ENCODE results near the gene CCDC158. TPM values are rescaled to one million over a fixed set of nuclear protein-coding genes. Genes with fewer than 3 reads are reported as not detected.

Gene CCDC158
- total and polyA plus RNA-seq, 2 of the 8 experiments (the other 6 are each of a cell fraction or from before 2014, with no cell fraction given), result not detected

DNA sequence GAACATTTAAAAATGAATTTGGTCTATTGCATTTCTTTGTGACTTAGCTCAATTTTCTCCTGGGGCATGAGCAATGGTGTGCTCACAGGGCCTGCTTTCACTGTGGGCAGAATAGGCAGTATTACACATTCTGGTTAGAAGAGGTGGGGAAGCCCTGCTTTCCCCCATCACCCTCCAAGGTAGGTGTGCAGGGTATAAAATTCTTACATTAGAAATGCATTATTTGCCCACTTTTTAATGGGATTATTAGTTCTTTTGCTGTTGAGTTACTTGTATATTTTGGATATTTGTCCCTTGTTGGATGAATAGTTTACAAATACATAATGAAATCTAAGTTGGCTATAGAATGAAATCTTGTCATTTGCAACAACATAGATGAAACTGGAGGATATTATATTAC is 122.7 kb downstream of the CCDC158 start:
- Histone ChIP-seq H2AK5ac (ENCODE audit: low read depth, low read length) (no peak overlapping the region), H2BK20ac (ENCODE audit: low read length) (no peak overlapping the region), H2BK120ac (replicated peaks; ENCODE audit: low read depth, low read length) (no peak overlapping the region), H2BK12ac (ENCODE audit: low read depth, low read length) (no peak overlapping the region), H3K23me2 (ENCODE audit: low read depth, low read length) (no peaks in the 10 kb centered on the region), H3K4me2 (ENCODE audit: insufficient read depth in 1 of 2, low read depth in 2 of 2, low read length in 2 of 2) (no peak overlapping the region), H3K56ac (replicated peaks; ENCODE audit: insufficient read length, low read depth, low read length) (no peak overlapping the region), H2AFZ (ENCODE audit: low read length) (no peak overlapping the region), H4K8ac (ENCODE audit: extremely low read depth, insufficient read depth, low read length) (no peak overlapping the region), H3K18ac (ENCODE audit: extremely low read depth, low read length) (no peak overlapping the region), H3K36me3 (ENCODE audit: control insufficient read depth in 2 of 4, insufficient read depth in 4 of 4, low read length in 3 of 4) (no peaks in the 10 kb centered on the region), H3K4me3 (ENCODE audit: extremely low read depth in 1 of 4, insufficient read depth in 2 of 4, low read depth in 3 of 4, low read length in 4 of 4) (no peak overlapping the region), H3K79me1 (ENCODE audit: low read depth, low read length) (no peaks in the 10 kb centered on the region), H2BK5ac (ENCODE audit: low read depth, low read length) (no peak overlapping the region), H3K79me2 (ENCODE audit: control insufficient read depth in 1 of 2, insufficient read depth in 2 of 2, low read length in 2 of 2) (no peaks in the 10 kb centered on the region), H3K14ac (ENCODE audit: insufficient read length) (no peak overlapping the region), H3K4ac (replicated peaks; ENCODE audit: insufficient read length, low read depth, low read length) (no peak overlapping the region), H3K23ac (ENCODE audit: insufficient read length) (no peak overlapping the region), H2BK15ac (ENCODE audit: low read length) (no peak overlapping the region), H3K9me3 (ENCODE audit: insufficient read depth in 2 of 2, low read depth in 1 of 2, low read length in 1 of 2) (peaks cover 0 to 10% of the 10 kb centered on the region in 2 experiments; a peak in 2 of 4 replicates), H3K27me3 (replicated peaks in 1 of 4; ENCODE audit: control insufficient read depth in 3 of 4, extremely low read depth in 1 of 4, insufficient read depth in 3 of 4, low read length in 3 of 4) (no peaks in the 10 kb centered on the region), H4K91ac (replicated peaks; ENCODE audit: insufficient read length, low read length) (no peak overlapping the region), H4K20me1 (replicated peaks in 1 of 2; ENCODE audit: control insufficient read depth in 1 of 2, insufficient read depth in 2 of 2, low read length in 2 of 2) (no peaks in the 10 kb centered on the region), H3K27ac (ENCODE audit: low read depth, low read length) (no peak overlapping the region), H3K9ac (replicated peaks in 1 of 4; ENCODE audit: extremely low read depth in 1 of 4, low read depth in 3 of 4, low read length in 3 of 4) (no peak overlapping the region), H3K4me1 (replicated peaks in 1 of 4; ENCODE audit: control insufficient read depth in 3 of 4, insufficient read depth in 4 of 4, low read length in 3 of 4) (no peaks in the 10 kb centered on the region), H4K5ac (ENCODE audit: insufficient read length, low read depth, low read length) (no peak overlapping the region)
- TF ChIP-seq SIN3A (conservative IDR thresholded peaks at IDR 0.05 in 1 of 2, IDR thresholded peaks at IDR 0.05 in 1 of 2; ENCODE audit: low read depth in 1 of 2, low read length in 2 of 2) (no peak), RXRA (IDR thresholded peaks at IDR 0.05; ENCODE audit: insufficient read depth, low read depth, low read length) (no peak), POLR2AphosphoS5 (IDR thresholded peaks at IDR 0.05; ENCODE audit: low read depth, low read length) (no peak), SIRT6 (IDR thresholded peaks at IDR 0.05; ENCODE audit: low read length) (no peak), BACH1 (IDR thresholded peaks at IDR 0.05; ENCODE audit: low read length) (no peak), SP4 (IDR thresholded peaks at IDR 0.05; ENCODE audit: low read length) (no peak)
- ChIA-PET POLR2A (ENCODE audit: partially characterized antibody) (no interaction called here), CTCF (ENCODE audit: partially characterized antibody) (interaction anchor here (5.2 kb wide), 1 partner anchor 80 kb away, joined by 24 read pairs; no protein-coding TSS in a partner anchor)
- FAIRE-seq (no peak), DNase-seq (ENCODE audit: low read depth in 1 of 2, low spot score in 2 of 2) (no peak)

All from H1 (cell line).